Measurements from ENCODE around the gene PLEKHA6.

Gene PLEKHA6

DNA sequence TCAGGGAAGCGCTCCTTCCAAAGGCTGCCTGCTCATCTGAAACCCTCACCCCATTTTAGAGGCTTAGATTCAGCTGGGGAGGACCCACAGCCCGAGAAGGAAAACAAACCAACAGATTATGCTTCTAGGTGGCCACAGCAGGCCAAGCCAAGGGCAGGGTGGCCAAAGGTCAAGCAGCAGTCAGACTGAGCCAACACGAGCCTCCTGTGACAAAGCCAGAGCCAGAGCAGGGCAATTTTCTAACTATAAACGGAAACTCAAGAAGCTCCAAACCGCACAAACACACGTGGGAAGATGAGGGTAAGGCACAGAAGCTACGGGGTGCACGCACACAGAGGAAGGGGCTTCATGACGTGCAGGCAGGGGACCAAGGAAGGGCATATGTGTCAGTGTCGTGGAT lies 64.1 kb downstream of the PLEKHA6 start:
- Histone ChIP-seq H3K14ac (ENCODE audit: low read length in 2 of 2) (peak overlapping the region in 1 of 2 experiments; percentile 53), H3K27me3 (ENCODE audit: control insufficient read depth in 1 of 2, insufficient read depth in 1 of 2, low read length in 2 of 2) (peaks cover 36 to 63% of the 10 kb centered on the region in 2 experiments), H3K36me3 (ENCODE audit: control insufficient read depth in 1 of 2, insufficient read depth in 2 of 2, low read depth in 1 of 2, low read length in 2 of 2) (no peaks in the 10 kb centered on the region), H3K4me1 (ENCODE audit: control insufficient read depth, insufficient read depth, low read depth, low read length) (peaks cover 7% of the 10 kb centered on the region), H3K9ac (ENCODE audit: low read length) (no peak overlapping the region), H4K91ac (ENCODE audit: low read length) (peak overlapping the region; percentile 92), H2BK5ac (ENCODE audit: low read depth, low read length, poor library complexity, severe bottlenecking) (no peak overlapping the region), H2BK120ac (ENCODE audit: low read depth, low read length) (peak overlapping the region; percentile 36), H2BK12ac (ENCODE audit: low read length in 2 of 2) (peak overlapping the region; percentile 27 to 64), H3K4ac (ENCODE audit: low read depth in 1 of 2, low read length in 2 of 2) (peak overlapping the region; percentile 20 to 45), H2BK15ac (ENCODE audit: low read depth, poor library complexity, severe bottlenecking) (no peak overlapping the region), H3K23ac (ENCODE audit: low read length in 2 of 2) (no peak overlapping the region), H3K9me3 (ENCODE audit: control insufficient read depth, low read length) (no peaks in the 10 kb centered on the region), H2AFZ (ENCODE audit: low read depth, low read length) (no peak overlapping the region), H3K27ac (ENCODE audit: low read length, poor library complexity, severe bottlenecking) (no peak overlapping the region), H3K4me3 (ENCODE audit: insufficient read depth in 1 of 2, low read depth in 1 of 2, low read length in 2 of 2) (peak overlapping the region in 1 of 2 experiments; percentile 27), H3K79me1 (replicated peaks; ENCODE audit: low read length, poor library complexity, severe bottlenecking) (no peaks in the 10 kb centered on the region), H3K18ac (ENCODE audit: low read depth in 1 of 2, low read length in 2 of 2) (peak overlapping the region; percentile 78 to 92), H2AK5ac (ENCODE audit: low read length, severe bottlenecking) (no peak overlapping the region), H4K8ac (ENCODE audit: low read length) (no peak overlapping the region), H3K4me2 (ENCODE audit: low read length, poor library complexity, severe bottlenecking) (no peak overlapping the region)
- WGBS: 29% methylated on average over 10 of the region's 10 CpGs
- peak; percentile 79 for DNase-seq

DNA sequence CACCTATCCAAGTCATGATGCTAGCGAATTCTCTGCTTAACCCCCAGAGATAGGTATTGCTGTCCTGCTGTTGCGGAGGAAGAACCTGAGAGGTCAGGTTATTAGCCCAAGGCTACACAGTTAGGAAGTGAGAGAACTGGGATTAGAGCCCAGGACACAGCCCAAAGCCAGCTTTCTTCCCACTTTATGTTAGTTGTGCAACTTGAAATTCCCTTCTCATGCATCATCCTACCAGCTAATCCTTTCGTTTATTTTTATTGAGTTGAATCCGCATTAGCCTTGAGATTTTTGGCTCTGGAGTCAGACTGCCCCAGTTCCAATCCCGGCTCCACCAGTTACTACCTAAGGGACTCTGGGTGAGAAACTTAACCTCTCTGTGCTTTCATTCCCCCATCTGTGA lies 65.4 kb downstream of the PLEKHA6 start:
- H2BK5ac ChIP-seq (ENCODE audit: low read depth, low read length, poor library complexity, severe bottlenecking): no peak overlapping the region
- peak overlapping the region in 1 of 2 experiments; percentile 71 for H2BK12ac ChIP-seq (ENCODE audit: low read length in 2 of 2)
- H3K27ac ChIP-seq (ENCODE audit: low read length, poor library complexity, severe bottlenecking): no peak overlapping the region
- no peak overlapping the region for H2AK5ac ChIP-seq (ENCODE audit: low read length, severe bottlenecking)
- H3K36me3 ChIP-seq (ENCODE audit: control insufficient read depth in 1 of 2, insufficient read depth in 2 of 2, low read depth in 1 of 2, low read length in 2 of 2): no peaks in the 10 kb centered on the region
- H2BK15ac ChIP-seq (ENCODE audit: low read depth, poor library complexity, severe bottlenecking): no peak overlapping the region
- no peak overlapping the region for H3K9ac ChIP-seq (ENCODE audit: low read length)
- H3K9me3 ChIP-seq (ENCODE audit: control insufficient read depth, low read length): no peaks in the 10 kb centered on the region
- peak; percentile 94 for DNase-seq
- no peak overlapping the region for H2AFZ ChIP-seq (ENCODE audit: low read depth, low read length)
- peak overlapping the region in 1 of 2 experiments; percentile 11 for H3K4ac ChIP-seq (ENCODE audit: low read depth in 1 of 2, low read length in 2 of 2)
- no peak overlapping the region for H4K8ac ChIP-seq (ENCODE audit: low read length)
- H2BK120ac ChIP-seq (ENCODE audit: low read depth, low read length): peak overlapping the region; percentile 9
- WGBS: 12% methylated on average over 5 of the region's 5 CpGs
- no peaks in the 10 kb centered on the region for H3K79me1 ChIP-seq (replicated peaks; ENCODE audit: low read length, poor library complexity, severe bottlenecking)
- no peak overlapping the region for H3K23ac ChIP-seq (ENCODE audit: low read length in 2 of 2)
- H3K4me3 ChIP-seq (ENCODE audit: insufficient read depth in 1 of 2, low read depth in 1 of 2, low read length in 2 of 2): peak overlapping the region in 1 of 2 experiments; percentile 46
- peaks cover 34 to 54% of the 10 kb centered on the region in 2 experiments for H3K27me3 ChIP-seq (ENCODE audit: control insufficient read depth in 1 of 2, insufficient read depth in 1 of 2, low read length in 2 of 2)
- H3K4me2 ChIP-seq (ENCODE audit: low read length, poor library complexity, severe bottlenecking): no peak overlapping the region
- peaks cover 7% of the 10 kb centered on the region for H3K4me1 ChIP-seq (ENCODE audit: control insufficient read depth, insufficient read depth, low read depth, low read length)
- H4K91ac ChIP-seq (ENCODE audit: low read length): no peak overlapping the region
- peak overlapping the region; percentile 85 for H3K18ac ChIP-seq (ENCODE audit: low read depth in 1 of 2, low read length in 2 of 2)
- H3K14ac ChIP-seq (ENCODE audit: low read length in 2 of 2): no peak overlapping the region

DNA sequence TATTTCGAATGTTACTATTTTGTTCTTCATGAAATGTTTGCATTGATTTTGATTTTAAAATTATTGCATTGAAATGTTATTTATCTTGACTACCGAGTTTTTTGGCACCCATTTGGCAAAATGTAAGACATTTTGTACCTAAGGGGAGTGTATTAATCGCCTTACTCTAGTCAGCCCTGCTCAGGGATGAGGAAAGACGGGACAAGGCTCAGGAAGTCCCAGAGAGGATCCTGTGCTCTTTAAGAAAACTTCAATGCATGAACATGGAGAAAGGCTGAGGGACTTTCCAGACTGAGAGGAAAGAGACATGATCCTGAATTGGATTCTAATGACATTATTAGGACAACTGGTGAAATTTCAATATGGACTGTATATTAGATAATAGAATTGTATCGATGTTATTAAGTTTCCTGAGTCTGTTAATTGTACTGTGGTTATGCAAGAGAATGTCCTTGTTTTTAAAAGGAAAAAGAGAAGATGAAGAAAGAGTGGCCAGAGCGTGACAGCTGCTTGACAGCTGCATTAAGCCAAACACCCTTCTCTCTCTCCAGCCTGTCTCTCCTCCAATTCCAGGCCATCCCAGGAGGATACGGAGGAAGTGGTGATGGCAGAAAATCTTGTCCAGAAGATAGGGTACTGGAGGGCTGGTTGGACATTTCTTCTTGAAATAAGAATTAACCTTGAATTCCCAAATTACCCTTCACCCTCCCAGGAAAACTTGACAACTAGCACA lies 66.0 kb downstream of the PLEKHA6 start:
- H3K36me3 ChIP-seq (ENCODE audit: control insufficient read depth in 1 of 2, insufficient read depth in 2 of 2, low read depth in 1 of 2, low read length in 2 of 2): no peaks in the 10 kb centered on the region
- no peak overlapping the region for H3K9ac ChIP-seq (ENCODE audit: low read length)
- H2BK15ac ChIP-seq (ENCODE audit: low read depth, poor library complexity, severe bottlenecking): no peak overlapping the region

DNA sequence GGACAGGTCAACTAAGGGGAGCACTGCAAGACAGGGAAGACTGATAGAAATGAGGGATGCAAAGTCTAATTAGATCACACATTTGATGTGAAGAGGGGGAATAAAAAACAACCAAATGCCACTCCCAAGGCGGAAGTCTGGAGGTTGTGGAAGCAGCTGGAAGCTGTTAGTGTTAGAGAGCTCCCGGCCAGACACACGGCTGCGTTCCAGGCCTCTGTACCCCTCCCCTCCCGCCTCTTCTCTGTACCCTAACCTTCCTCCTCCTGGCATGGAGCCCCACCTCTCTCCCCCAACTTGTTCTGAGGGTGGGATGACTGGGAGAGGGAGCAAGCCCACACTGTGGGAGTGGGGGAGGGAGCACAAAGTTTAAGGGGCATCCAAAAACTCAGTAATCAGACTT lies 67.0 kb downstream of the PLEKHA6 start:
- peak overlapping the region; percentile 86 for H4K91ac ChIP-seq (ENCODE audit: low read length)
- H2BK5ac ChIP-seq (ENCODE audit: low read depth, low read length, poor library complexity, severe bottlenecking): no peak overlapping the region
- peak overlapping the region; percentile 16 to 91 for H3K18ac ChIP-seq (ENCODE audit: low read depth in 1 of 2, low read length in 2 of 2)
- peak overlapping the region; percentile 20 to 82 for H3K4ac ChIP-seq (ENCODE audit: low read depth in 1 of 2, low read length in 2 of 2)
- H3K23ac ChIP-seq (ENCODE audit: low read length in 2 of 2): no peak overlapping the region
- no peaks in the 10 kb centered on the region for H3K79me1 ChIP-seq (replicated peaks; ENCODE audit: low read length, poor library complexity, severe bottlenecking)
- H3K4me3 ChIP-seq (ENCODE audit: insufficient read depth in 1 of 2, low read depth in 1 of 2, low read length in 2 of 2): peak overlapping the region in 1 of 2 experiments; percentile 2
- no peak overlapping the region for H3K27ac ChIP-seq (ENCODE audit: low read length, poor library complexity, severe bottlenecking)
- no peak overlapping the region for H2AFZ ChIP-seq (ENCODE audit: low read depth, low read length)
- H2BK15ac ChIP-seq (ENCODE audit: low read depth, poor library complexity, severe bottlenecking): peak overlapping the region; percentile 73
- no peak for DNase-seq
- no peaks in the 10 kb centered on the region for H3K36me3 ChIP-seq (ENCODE audit: control insufficient read depth in 1 of 2, insufficient read depth in 2 of 2, low read depth in 1 of 2, low read length in 2 of 2)
- H3K14ac ChIP-seq (ENCODE audit: low read length in 2 of 2): peak overlapping the region in 1 of 2 experiments; percentile 92
- H4K8ac ChIP-seq (ENCODE audit: low read length): peak overlapping the region; percentile 5
- peaks cover 32 to 57% of the 10 kb centered on the region in 2 experiments for H3K27me3 ChIP-seq (ENCODE audit: control insufficient read depth in 1 of 2, insufficient read depth in 1 of 2, low read length in 2 of 2)
- peak overlapping the region; percentile 44 to 99 for H2BK12ac ChIP-seq (ENCODE audit: low read length in 2 of 2)
- no peak overlapping the region for H3K9ac ChIP-seq (ENCODE audit: low read length)
- H2BK120ac ChIP-seq (ENCODE audit: low read depth, low read length): no peak overlapping the region
- H3K4me2 ChIP-seq (ENCODE audit: low read length, poor library complexity, severe bottlenecking): no peak overlapping the region
- H3K9me3 ChIP-seq (ENCODE audit: control insufficient read depth, low read length): no peaks in the 10 kb centered on the region
- H3K4me1 ChIP-seq (ENCODE audit: control insufficient read depth, insufficient read depth, low read depth, low read length): peaks cover 9% of the 10 kb centered on the region
- no peak overlapping the region for H2AK5ac ChIP-seq (ENCODE audit: low read length, severe bottlenecking)
- no CpG with 5 or more reads among the region's 5 CpGs for WGBS

More for the DNA sequence above, 66.0 kb downstream of the PLEKHA6 start:
- Histone ChIP-seq H2AK5ac (ENCODE audit: low read length, severe bottlenecking) (no peak overlapping the region), H2BK5ac (ENCODE audit: low read depth, low read length, poor library complexity, severe bottlenecking) (no peak overlapping the region), H3K4me3 (ENCODE audit: insufficient read depth in 1 of 2, low read depth in 1 of 2, low read length in 2 of 2) (peak overlapping the region in 1 of 2 experiments; percentile 46), H3K4ac (ENCODE audit: low read depth in 1 of 2, low read length in 2 of 2) (no peak overlapping the region), H3K14ac (ENCODE audit: low read length in 2 of 2) (no peak overlapping the region), H4K8ac (ENCODE audit: low read length) (no peak overlapping the region), H2AFZ (ENCODE audit: low read depth, low read length) (no peak overlapping the region), H3K9me3 (ENCODE audit: control insufficient read depth, low read length) (no peaks in the 10 kb centered on the region), H3K4me2 (ENCODE audit: low read length, poor library complexity, severe bottlenecking) (no peak overlapping the region), H4K91ac (ENCODE audit: low read length) (no peak overlapping the region), H3K27ac (ENCODE audit: low read length, poor library complexity, severe bottlenecking) (no peak overlapping the region), H3K23ac (ENCODE audit: low read length in 2 of 2) (no peak overlapping the region), H3K18ac (ENCODE audit: low read depth in 1 of 2, low read length in 2 of 2) (peak overlapping the region; percentile 85), H2BK120ac (ENCODE audit: low read depth, low read length) (peak overlapping the region; percentile 9), H3K4me1 (ENCODE audit: control insufficient read depth, insufficient read depth, low read depth, low read length) (peaks cover 7% of the 10 kb centered on the region), H3K27me3 (ENCODE audit: control insufficient read depth in 1 of 2, insufficient read depth in 1 of 2, low read length in 2 of 2) (peaks cover 37 to 54% of the 10 kb centered on the region in 2 experiments), H2BK12ac (ENCODE audit: low read length in 2 of 2) (peak overlapping the region in 1 of 2 experiments; percentile 68), H3K79me1 (replicated peaks; ENCODE audit: low read length, poor library complexity, severe bottlenecking) (no peaks in the 10 kb centered on the region)
- WGBS: 79% methylated on average over 5 of the region's 7 CpGs
- DNase-seq: peak; percentile 86

All from mesenchymal stem cell (in vitro differentiated cells and primary cell).